ENCODE results near the gene ENTPD8.

The ENTPD8 gene, protein sequence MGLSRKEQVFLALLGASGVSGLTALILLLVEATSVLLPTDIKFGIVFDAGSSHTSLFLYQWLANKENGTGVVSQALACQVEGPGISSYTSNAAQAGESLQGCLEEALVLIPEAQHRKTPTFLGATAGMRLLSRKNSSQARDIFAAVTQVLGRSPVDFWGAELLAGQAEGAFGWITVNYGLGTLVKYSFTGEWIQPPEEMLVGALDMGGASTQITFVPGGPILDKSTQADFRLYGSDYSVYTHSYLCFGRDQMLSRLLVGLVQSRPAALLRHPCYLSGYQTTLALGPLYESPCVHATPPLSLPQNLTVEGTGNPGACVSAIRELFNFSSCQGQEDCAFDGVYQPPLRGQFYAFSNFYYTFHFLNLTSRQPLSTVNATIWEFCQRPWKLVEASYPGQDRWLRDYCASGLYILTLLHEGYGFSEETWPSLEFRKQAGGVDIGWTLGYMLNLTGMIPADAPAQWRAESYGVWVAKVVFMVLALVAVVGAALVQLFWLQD
- total RNA-seq = 0 reads per million in 3 donors

GRCh38 chr9:137441289-137441934, at the start of gene ENTPD8:
ENTPD8 (minus strand) TSS chr9:137441357; CDS start chr9:137438285, 3,072 bp downstream.
- peaks cover 9% of the 10 kb centered on the region for H3K4me1 ChIP-seq (ENCODE audit: control insufficient read depth, insufficient read depth, low read length, poor library complexity, severe bottlenecking)
- peak within 1 kb of the TSS; percentile 32 for H3K4me3 ChIP-seq (ENCODE audit: insufficient read depth, low read depth, low read length, poor library complexity, severe bottlenecking)
- no peaks in the 10 kb centered on the region for H3K27me3 ChIP-seq (replicated peaks; ENCODE audit: control insufficient read depth, insufficient read depth, low read length, poor library complexity, severe bottlenecking)
- no peaks in the 10 kb centered on the region for H3K9me3 ChIP-seq (ENCODE audit: control insufficient read depth, low read length)
- DNase-seq = no peak
- no peaks in the 10 kb centered on the region for H3K36me3 ChIP-seq (ENCODE audit: control insufficient read depth, insufficient read depth, low read length)
- no peak within 1 kb of the TSS for H3K27ac ChIP-seq (ENCODE audit: insufficient read depth, low read length, poor library complexity, severe bottlenecking)

DNA sequence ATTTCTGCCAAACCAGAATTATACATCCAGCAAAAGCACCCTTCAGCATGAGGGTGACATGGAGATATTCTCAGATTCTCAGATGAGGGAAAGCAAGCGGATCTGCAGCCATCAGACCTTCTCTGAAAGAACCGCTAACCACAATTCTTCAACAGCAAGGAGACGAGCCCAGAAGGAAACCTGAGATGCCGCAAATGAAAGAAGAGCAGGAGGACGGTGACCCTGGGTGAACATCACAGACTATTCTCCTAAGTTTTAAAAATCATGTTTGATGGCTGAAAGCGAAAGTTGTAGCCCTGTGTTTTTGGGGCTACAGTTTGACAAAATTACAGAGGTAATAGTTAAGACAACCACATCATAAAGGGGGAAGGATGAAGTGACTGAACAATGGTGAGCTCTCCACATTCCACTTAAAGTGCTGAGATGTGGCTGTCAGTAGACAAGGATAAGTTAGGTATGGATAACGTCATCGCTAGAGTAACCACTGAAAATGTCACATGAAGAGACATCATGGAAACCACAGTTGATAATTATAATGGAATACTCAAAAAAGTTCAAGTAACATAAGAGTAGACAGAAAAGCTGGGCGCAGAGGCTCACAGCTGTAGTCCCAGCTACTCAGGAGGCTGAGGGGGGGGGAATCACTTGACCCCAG, 49.5 kb upstream of the ENTPD8 start:
- Histone ChIP-seq H3K4me1 (ENCODE audit: control insufficient read depth, insufficient read depth, low read length, poor library complexity, severe bottlenecking) (no peaks in the 10 kb centered on the region), H3K36me3 (ENCODE audit: control insufficient read depth, insufficient read depth, low read length) (no peaks in the 10 kb centered on the region)

DNA sequence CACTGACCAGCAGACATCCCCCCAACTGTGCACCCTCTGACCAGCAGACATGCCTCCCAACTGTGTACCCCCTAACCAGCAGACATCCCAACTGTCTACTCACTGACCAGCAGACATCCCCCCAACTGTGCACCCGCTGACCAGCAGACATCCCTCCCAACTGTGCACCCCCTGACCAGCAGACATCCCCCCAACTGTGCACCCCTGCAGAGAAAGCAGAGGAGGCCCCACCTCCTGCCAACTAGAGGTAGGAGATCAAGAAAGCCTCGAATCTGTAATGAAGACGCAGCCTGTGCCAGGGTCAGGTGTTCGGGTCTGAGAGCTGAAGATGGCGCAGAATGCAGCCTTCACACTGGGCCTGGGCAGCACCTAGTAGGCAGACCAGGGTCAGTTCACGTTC, 47.7 kb upstream of the ENTPD8 start:
- Histone ChIP-seq H3K4me1 (ENCODE audit: control insufficient read depth, insufficient read depth, low read length, poor library complexity, severe bottlenecking) (no peaks in the 10 kb centered on the region), H3K4me3 (ENCODE audit: insufficient read depth, low read depth, low read length, poor library complexity, severe bottlenecking) (no peak overlapping the region), H3K36me3 (ENCODE audit: control insufficient read depth, insufficient read depth, low read length) (no peaks in the 10 kb centered on the region), H3K27me3 (replicated peaks; ENCODE audit: control insufficient read depth, insufficient read depth, low read length, poor library complexity, severe bottlenecking) (no peaks in the 10 kb centered on the region), H3K27ac (ENCODE audit: insufficient read depth, low read length, poor library complexity, severe bottlenecking) (no peak overlapping the region), H3K9me3 (ENCODE audit: control insufficient read depth, low read length) (no peaks in the 10 kb centered on the region)
- DNase-seq = no peak

More for the DNA sequence above, 49.5 kb upstream of the ENTPD8 start:
- no peak overlapping the region for H3K27ac ChIP-seq (ENCODE audit: insufficient read depth, low read length, poor library complexity, severe bottlenecking)
- DNase-seq = no peak
- H3K4me3 ChIP-seq (ENCODE audit: insufficient read depth, low read depth, low read length, poor library complexity, severe bottlenecking) = no peak overlapping the region
- no peaks in the 10 kb centered on the region for H3K27me3 ChIP-seq (replicated peaks; ENCODE audit: control insufficient read depth, insufficient read depth, low read length, poor library complexity, severe bottlenecking)
- H3K9me3 ChIP-seq (ENCODE audit: control insufficient read depth, low read length) = no peaks in the 10 kb centered on the region

- DNase-seq = no peak
- Histone ChIP-seq H3K9me3 (ENCODE audit: control insufficient read depth, low read length) (no peaks in the 10 kb centered on the region), H3K36me3 (ENCODE audit: control insufficient read depth, insufficient read depth, low read length) (no peaks in the 10 kb centered on the region), H3K4me3 (ENCODE audit: insufficient read depth, low read depth, low read length, poor library complexity, severe bottlenecking) (no peak overlapping the region), H3K27me3 (replicated peaks; ENCODE audit: control insufficient read depth, insufficient read depth, low read length, poor library complexity, severe bottlenecking) (no peaks in the 10 kb centered on the region), H3K27ac (ENCODE audit: insufficient read depth, low read length, poor library complexity, severe bottlenecking) (no peak overlapping the region), H3K4me1 (ENCODE audit: control insufficient read depth, insufficient read depth, low read length, poor library complexity, severe bottlenecking) (no peaks in the 10 kb centered on the region)
Observed at GRCh38 chr9:137488327-137488653, 47.1 kb upstream of the ENTPD8 start.

GRCh38 chr9:137487454-137488326, 46.5 kb upstream of the ENTPD8 start:
- H3K27ac ChIP-seq (ENCODE audit: insufficient read depth, low read length, poor library complexity, severe bottlenecking) = no peak overlapping the region

GRCh38 chr9:137486545-137487453, 45.6 kb upstream of the ENTPD8 start:
- Histone ChIP-seq H3K27me3 (replicated peaks; ENCODE audit: control insufficient read depth, insufficient read depth, low read length, poor library complexity, severe bottlenecking) (no peaks in the 10 kb centered on the region), H3K27ac (ENCODE audit: insufficient read depth, low read length, poor library complexity, severe bottlenecking) (no peak overlapping the region), H3K36me3 (ENCODE audit: control insufficient read depth, insufficient read depth, low read length) (no peaks in the 10 kb centered on the region)

More at GRCh38 chr9:137487454-137488326, 46.5 kb upstream of the ENTPD8 start:
- Histone ChIP-seq H3K27me3 (replicated peaks; ENCODE audit: control insufficient read depth, insufficient read depth, low read length, poor library complexity, severe bottlenecking) (no peaks in the 10 kb centered on the region), H3K4me1 (ENCODE audit: control insufficient read depth, insufficient read depth, low read length, poor library complexity, severe bottlenecking) (no peaks in the 10 kb centered on the region), H3K36me3 (ENCODE audit: control insufficient read depth, insufficient read depth, low read length) (no peaks in the 10 kb centered on the region), H3K4me3 (ENCODE audit: insufficient read depth, low read depth, low read length, poor library complexity, severe bottlenecking) (no peak overlapping the region), H3K9me3 (ENCODE audit: control insufficient read depth, low read length) (no peaks in the 10 kb centered on the region)
- no peak for DNase-seq

DNA sequence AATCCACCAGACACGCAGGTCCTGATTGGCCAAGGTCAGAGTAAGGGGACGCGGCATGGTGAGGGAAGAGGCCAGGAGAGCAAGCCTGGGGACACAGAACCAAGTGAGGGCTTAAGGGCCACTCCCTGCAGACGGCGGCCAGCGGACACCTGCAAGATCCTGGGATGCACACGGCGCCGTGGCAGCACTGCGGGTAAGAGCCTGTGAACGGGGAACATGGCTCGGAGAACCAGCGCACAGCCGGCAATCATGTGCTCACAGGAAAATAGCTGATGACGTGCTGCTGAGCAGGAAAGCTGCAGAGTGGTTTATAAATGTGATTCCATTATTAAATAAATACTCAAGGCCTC, 45.0 kb upstream of the ENTPD8 start:
- Histone ChIP-seq H3K4me1 (ENCODE audit: control insufficient read depth, insufficient read depth, low read length, poor library complexity, severe bottlenecking) (no peaks in the 10 kb centered on the region), H3K4me3 (ENCODE audit: insufficient read depth, low read depth, low read length, poor library complexity, severe bottlenecking) (no peak overlapping the region), H3K27ac (ENCODE audit: insufficient read depth, low read length, poor library complexity, severe bottlenecking) (no peak overlapping the region), H3K27me3 (replicated peaks; ENCODE audit: control insufficient read depth, insufficient read depth, low read length, poor library complexity, severe bottlenecking) (no peaks in the 10 kb centered on the region), H3K36me3 (ENCODE audit: control insufficient read depth, insufficient read depth, low read length) (no peaks in the 10 kb centered on the region), H3K9me3 (ENCODE audit: control insufficient read depth, low read length) (no peaks in the 10 kb centered on the region)
- DNase-seq = no peak

More at GRCh38 chr9:137486545-137487453, 45.6 kb upstream of the ENTPD8 start:
- Histone ChIP-seq H3K4me3 (ENCODE audit: insufficient read depth, low read depth, low read length, poor library complexity, severe bottlenecking) (no peak overlapping the region), H3K9me3 (ENCODE audit: control insufficient read depth, low read length) (no peaks in the 10 kb centered on the region), H3K4me1 (ENCODE audit: control insufficient read depth, insufficient read depth, low read length, poor library complexity, severe bottlenecking) (no peaks in the 10 kb centered on the region)
- no peak for DNase-seq

- no peaks in the 10 kb centered on the region for H3K4me1 ChIP-seq (ENCODE audit: control insufficient read depth, insufficient read depth, low read length, poor library complexity, severe bottlenecking)
- no peak for DNase-seq
- no peaks in the 10 kb centered on the region for H3K27me3 ChIP-seq (replicated peaks; ENCODE audit: control insufficient read depth, insufficient read depth, low read length, poor library complexity, severe bottlenecking)
- H3K9me3 ChIP-seq (ENCODE audit: control insufficient read depth, low read length) = no peaks in the 10 kb centered on the region
- no peak overlapping the region for H3K4me3 ChIP-seq (ENCODE audit: insufficient read depth, low read depth, low read length, poor library complexity, severe bottlenecking)
- H3K36me3 ChIP-seq (ENCODE audit: control insufficient read depth, insufficient read depth, low read length) = no peaks in the 10 kb centered on the region
- H3K27ac ChIP-seq (ENCODE audit: insufficient read depth, low read length, poor library complexity, severe bottlenecking) = no peak overlapping the region
Observed at GRCh38 chr9:137485343-137486140, 44.4 kb upstream of the ENTPD8 start.
